Pancreas (tissue), 10 donors: ENCODE data around the gene PAX7. TPM values are rescaled to one million over a fixed set of nuclear protein-coding genes. Genes with fewer than 3 reads are reported as not detected.

ENCODE experiments used
- ATAC-seq, 4 donors: fragments of 200-7000 bp; cut with Tn5 transposase; one replicate each; pipeline versions ENCODE4 v1.8.0 to v1.9.1; 2020; ENCODE audit warnings: mild to moderate bottlenecking in 4 of 4, moderate library complexity in 4 of 4
- DNase-seq, 6 donors: peaks; one replicate each; pipeline ENCODE4 v3.0.0-alpha.2; 2020
- FAIRE-seq: peaks from 2 replicates; lab custom pipeline; 2012; peaks lifted over from hg19 to GRCh38; lab: Jason Lieb, UNC
- H3K27ac ChIP-seq, 4 donors: fragments of 200-600 bp; sonication (generic); 1 replicate in 3 of 4; 2 replicates in 1 of 4; pipeline versions ENCODE4 v1.5.0 to v1.8.0; 2020
- H3K27me3 ChIP-seq, 4 donors: fragments of 200-600 bp; one replicate each; pipeline ENCODE4 v1.8.0; 2021
- H3K36me3 ChIP-seq, 3 donors: fragments of 200-600 bp; sonication (generic) in 1 of 3; one replicate each; pipeline versions ENCODE4 v1.5.0 to v1.8.0; 2020 to 2021
- H3K4me1 ChIP-seq, 3 donors: fragments of 200-600 bp; one replicate each; pipeline ENCODE4 v1.8.0; 2021
- H3K4me3 ChIP-seq, 4 donors: fragments of 200-600 bp; sonication (generic) in 2 of 4; one replicate each; pipeline versions ENCODE4 v1.5.0 to v1.8.0; 2020 to 2021
- H3K9me3 ChIP-seq, 4 donors: fragments of 200-600 bp; one replicate each; pipeline ENCODE4 v1.8.0; 2021
- CTCF ChIP-seq, 4 donors: fragments of 200-600 bp; sonication (generic) in 3 of 4; IDR thresholded peaks; one replicate each; pipeline versions ENCODE4 v1.5.0 to v1.8.0; 2021; ENCODE audit warnings: antibody characterized with exemption in 4 of 4
- WGBS, 2 donors: extraction: QIAGEN DNeasy Blood & Tissue Kit; methylation state at CpG; one replicate each; pipeline ENCODE4 v1.1.7; 2013; 5-methylcytosine and 5-hydroxymethylcytosine counted together
- intact Hi-C, 3 donors: fragments of 100-400 bp; cut with DNase I; formaldehyde crosslinking; loops; one replicate each; pipeline versions ENCODE4 v1.11.1 to v1.14.2; 2022
- polyA plus RNA-seq, 2 donors: library from polyadenylated mRNA; stranded (reverse); fragments of 200-250 nt; gene quantifications; one replicate each; pipeline ENCODE4 v1.2.3, GENCODE V29; 2013
- total RNA-seq, 6 donors: library from RNA; stranded (reverse); fragmentation: NEBNext Ultra II Directional in 4 of 6; extraction: Animal tissue kit (Norgen Biotek cat#: 25700) in 4 of 6; gene quantifications; one replicate each; pipeline versions ENCODE4 v1.2.1 to v1.2.4, GENCODE V29; 2021 to 2023
- donor health status: healthy with polysubstance abuse.
- donor health status: DM: no; HTN: no; CAD: no; lungs with moderate emphysema.
- donor health status: DM: no; HTN: no; CAD: no.
- donor health status: control.
- donor health status: control.
- donor health status: Bipolar disorder and iron deficiency.
- donor health status: DM: yes; HTN: yes; CAD: no.
- donor health status: DM: no; HTN: no; CAD: no.
- donor health status: DM: no; HTN: no; CAD: no.
- donor health status: DM: yes; HTN: yes; CAD: no.

The PAX7 gene
- total and polyA plus RNA-seq, 8 donors: not detected

GRCh38 chr1:18631496-18632217 is 1.0 kb downstream of the PAX7 start:
- H3K4me3 ChIP-seq: no peak overlapping the region
- intact Hi-C loops: no loop called here

GRCh38 chr1:18632218-18632588 is 1.6 kb downstream of the PAX7 start:
- no peak for TF ChIP-seq CTCF (IDR thresholded peaks at IDR 0.05)
- no peaks in the 10 kb centered on the region for H3K36me3 ChIP-seq
- intact Hi-C loops: no loop called here
- H3K4me1 ChIP-seq: no peaks in the 10 kb centered on the region
- ATAC-seq (no peak), DNase-seq (no peak), FAIRE-seq (no peak)
- H3K4me3 ChIP-seq: no peak overlapping the region
- WGBS, 2 donors: 5 to 6% methylated on average over 23 of the region's 23 CpGs
- no peak overlapping the region for H3K27ac ChIP-seq
- H3K27me3 ChIP-seq: peaks cover 0 to 69% (median 5%) of the 10 kb centered on the region in 4 donors
- no peaks in the 10 kb centered on the region for H3K9me3 ChIP-seq

More at GRCh38 chr1:18631496-18632217, 1.0 kb downstream of the PAX7 start:
- H3K27me3 ChIP-seq: peaks cover 0 to 64% (median 5%) of the 10 kb centered on the region in 4 donors
- H3K27ac ChIP-seq: no peak overlapping the region
- no peaks in the 10 kb centered on the region for H3K36me3 ChIP-seq
- FAIRE-seq (no peak), DNase-seq (no peak), ATAC-seq (no peak)
- TF ChIP-seq CTCF (IDR thresholded peaks at IDR 0.05): no peak
- WGBS, 2 donors: 3 to 4% methylated on average over 52 to 53 of the region's 53 CpGs
- no peaks in the 10 kb centered on the region for H3K9me3 ChIP-seq
- H3K4me1 ChIP-seq: no peaks in the 10 kb centered on the region

GRCh38 chr1:18632783-18633421 is 2.3 kb downstream of the PAX7 start:
- no peak for DNase-seq
- Histone ChIP-seq H3K9me3 (no peaks in the 10 kb centered on the region), H3K36me3 (no peaks in the 10 kb centered on the region), H3K4me1 (no peaks in the 10 kb centered on the region), H3K4me3 (no peak overlapping the region), H3K27ac (no peak overlapping the region), H3K27me3 (peaks cover 0 to 76% (median 7%) of the 10 kb centered on the region in 4 donors)
- intact Hi-C loops: no loop called here
- FAIRE-seq: no peak
- TF ChIP-seq CTCF (IDR thresholded peaks at IDR 0.05): no peak
- WGBS, 2 donors: 5% methylated on average over 48 of the region's 48 CpGs
- ATAC-seq: no peak

- Histone ChIP-seq H3K4me3 (no peak overlapping the region), H3K36me3 (no peaks in the 10 kb centered on the region), H3K4me1 (no peaks in the 10 kb centered on the region), H3K9me3 (no peaks in the 10 kb centered on the region), H3K27ac (no peak overlapping the region), H3K27me3 (peaks cover 0 to 82% (median 7%) of the 10 kb centered on the region in 4 donors)
- 4 to 5% methylated on average over 15 of the region's 15 CpGs for WGBS, 2 donors
- no peak for DNase-seq
- no peak for TF ChIP-seq CTCF (IDR thresholded peaks at IDR 0.05)
- no peak for ATAC-seq
- intact Hi-C loops: no loop called here
- no peak for FAIRE-seq
Measured at GRCh38 chr1:18633422-18634155, 2.9 kb downstream of the PAX7 start.
